ENCODE results near the gene PLA2G12B.

PLA2G12B gene

GRCh38 chr10:72910705-72911104, 43.9 kb downstream of the PLA2G12B start:
- TF ChIP-seq GATA2 (IDR thresholded peaks at IDR 0.05; ENCODE audit: low read depth, low read length), result no peak

- TF ChIP-seq GATA3 (IDR thresholded peaks at IDR 0.05; ENCODE audit: low read depth, low read length) (no peak), GATA2 (IDR thresholded peaks at IDR 0.05; ENCODE audit: low read depth, low read length) (no peak)
These were observed 48.2 kb downstream of the PLA2G12B start for GRCh38 chr10:72906446-72906845.

DNA sequence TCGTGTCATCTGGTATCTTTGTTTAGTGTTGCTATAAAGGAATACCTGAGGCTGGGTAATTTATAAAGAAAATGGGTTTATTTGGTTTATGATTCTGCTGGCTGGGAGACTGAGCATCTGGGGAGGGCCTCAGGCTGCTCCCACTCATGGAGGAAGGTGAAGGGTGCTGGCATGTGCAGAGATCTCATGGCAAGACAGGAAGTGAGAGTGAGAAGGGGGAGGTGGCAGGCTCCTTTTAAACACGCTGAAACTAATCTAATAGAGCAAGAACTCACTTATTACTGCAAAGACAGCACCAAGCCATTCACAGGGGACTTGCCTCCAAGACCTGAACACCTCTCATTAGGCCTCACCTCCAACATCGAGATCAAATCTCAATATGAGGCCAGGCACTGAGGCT, 49.8 kb downstream of the PLA2G12B start:
- TF ChIP-seq GATA3 (IDR thresholded peaks at IDR 0.05; ENCODE audit: low read depth, low read length) (no peak), GATA2 (IDR thresholded peaks at IDR 0.05; ENCODE audit: low read depth, low read length) (no peak)

GRCh38 chr10:72899545-72899944, 55.1 kb downstream of the PLA2G12B start:
- no peak for TF ChIP-seq GATA3 (IDR thresholded peaks at IDR 0.05; ENCODE audit: low read depth, low read length)

DNA sequence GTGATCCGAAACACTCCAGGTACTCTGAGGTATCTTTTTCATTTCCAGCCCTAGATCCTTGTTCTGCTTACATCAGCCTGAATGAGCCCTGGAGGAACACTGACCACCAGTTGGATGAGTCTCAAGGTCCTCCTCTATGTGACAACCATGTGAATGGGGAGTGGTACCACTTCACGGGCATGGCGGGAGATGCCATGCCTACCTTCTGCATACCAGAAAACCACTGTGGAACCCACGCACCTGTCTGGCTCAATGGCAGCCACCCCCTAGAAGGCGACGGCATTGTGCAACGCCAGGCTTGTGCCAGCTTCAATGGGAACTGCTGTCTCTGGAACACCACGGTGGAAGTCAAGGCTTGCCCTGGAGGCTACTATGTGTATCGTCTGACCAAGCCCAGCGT, 56.0 kb downstream of the PLA2G12B start:
- TF ChIP-seq GATA3 (IDR thresholded peaks at IDR 0.05; ENCODE audit: low read depth, low read length) (no peak), GATA2 (IDR thresholded peaks at IDR 0.05; ENCODE audit: low read depth, low read length) (no peak)

- TF ChIP-seq GATA3 (IDR thresholded peaks at IDR 0.05; ENCODE audit: low read depth, low read length) (no peak), GATA2 (IDR thresholded peaks at IDR 0.05; ENCODE audit: low read depth, low read length) (no peak)
These were observed 59.3 kb downstream of the PLA2G12B start for GRCh38 chr10:72895236-72895850.

GRCh38 chr10:72893136-72893798, 61.3 kb downstream of the PLA2G12B start, which contains the start of gene OIT3:
TSS of gene OIT3 (plus strand) at chr10:72893739. CDS start at chr10:72893799, 60 bp downstream.
- TF ChIP-seq GATA2 (IDR thresholded peaks at IDR 0.05; ENCODE audit: low read depth, low read length) (no peak), GATA3 (IDR thresholded peaks at IDR 0.05; ENCODE audit: low read depth, low read length) (no peak)

DNA sequence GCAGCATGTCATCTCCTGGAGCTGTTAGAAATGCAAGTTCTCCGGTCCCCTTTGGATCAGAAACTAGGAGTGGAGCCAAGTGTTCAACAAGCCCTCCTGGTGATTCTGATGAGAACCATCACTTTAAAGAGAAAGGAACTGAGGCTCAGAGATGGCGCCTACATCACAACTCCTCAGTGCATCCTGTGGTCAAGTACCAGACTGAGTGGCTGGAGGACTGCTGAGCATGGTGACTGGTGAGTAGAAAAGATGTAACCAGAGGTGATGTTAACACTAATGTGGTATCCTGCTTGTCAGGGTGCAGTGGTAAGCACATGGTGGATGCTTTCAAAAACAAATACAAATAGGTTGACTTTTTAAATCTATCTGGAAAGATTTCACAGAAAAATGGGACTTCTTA, 64.5 kb downstream of the PLA2G12B start:
- TF ChIP-seq GATA2 (IDR thresholded peaks at IDR 0.05; ENCODE audit: low read depth, low read length), result no peak
- TF ChIP-seq GATA3 (IDR thresholded peaks at IDR 0.05; ENCODE audit: low read depth, low read length), result no peak

GRCh38 chr10:72889391-72889831, 65.2 kb downstream of the PLA2G12B start:
- no peak for TF ChIP-seq GATA2 (IDR thresholded peaks at IDR 0.05; ENCODE audit: low read depth, low read length)
- TF ChIP-seq GATA3 (IDR thresholded peaks at IDR 0.05; ENCODE audit: low read depth, low read length), result no peak

DNA sequence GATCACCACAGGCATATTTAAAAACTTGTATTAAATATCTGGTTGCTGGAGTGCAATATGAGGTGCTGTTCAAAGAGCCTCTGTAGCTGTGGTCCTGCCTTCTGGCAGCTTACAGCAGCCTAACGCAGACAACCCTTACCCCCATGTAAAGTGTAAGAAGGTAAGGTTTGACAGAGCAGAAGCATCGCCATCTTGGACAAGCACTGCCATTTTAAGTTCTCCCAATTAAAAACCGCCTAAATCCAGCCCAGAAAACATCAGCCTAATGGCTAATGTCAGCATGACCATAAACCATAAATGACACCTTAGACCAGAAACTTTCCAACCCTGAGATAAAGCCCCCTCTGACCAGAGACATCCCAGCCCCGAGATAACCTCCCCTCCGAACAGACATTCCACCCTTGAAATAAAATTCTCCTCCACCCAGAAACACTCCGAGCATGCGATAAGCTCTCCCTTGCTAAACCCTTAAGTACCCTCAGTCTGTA, 66.4 kb downstream of the PLA2G12B start:
- no peak for TF ChIP-seq GATA3 (IDR thresholded peaks at IDR 0.05; ENCODE audit: low read depth, low read length)
- no peak for TF ChIP-seq GATA2 (IDR thresholded peaks at IDR 0.05; ENCODE audit: low read depth, low read length)

- TF ChIP-seq GATA2 (IDR thresholded peaks at IDR 0.05; ENCODE audit: low read depth, low read length), result no peak
- TF ChIP-seq GATA3 (IDR thresholded peaks at IDR 0.05; ENCODE audit: low read depth, low read length), result no peak
These were observed 67.6 kb downstream of the PLA2G12B start for GRCh38 chr10:72887043-72887442.

DNA sequence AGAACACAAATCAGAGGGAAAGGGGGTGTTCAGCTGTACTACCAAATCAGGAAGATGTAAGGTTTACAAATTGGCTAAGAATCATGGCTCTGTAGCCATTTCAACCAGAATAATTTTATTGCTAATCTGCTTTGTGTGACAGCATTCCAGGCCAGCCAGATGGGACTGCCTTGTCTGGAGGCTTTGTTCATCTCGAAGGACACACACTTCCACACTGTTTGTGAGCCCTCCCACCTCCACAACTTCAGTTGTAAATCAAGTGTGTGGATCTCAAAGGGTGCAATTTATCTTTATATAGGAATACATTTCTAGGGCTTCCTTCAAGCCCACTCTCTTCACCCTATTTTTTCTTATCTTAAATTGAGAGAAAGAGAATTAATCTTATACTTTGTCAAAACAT, 68.0 kb downstream of the PLA2G12B start:
- TF ChIP-seq GATA3 (IDR thresholded peaks at IDR 0.05; ENCODE audit: low read depth, low read length), result no peak
- no peak for TF ChIP-seq GATA2 (IDR thresholded peaks at IDR 0.05; ENCODE audit: low read depth, low read length)

GRCh38 chr10:72885953-72886352, 68.7 kb downstream of the PLA2G12B start:
- TF ChIP-seq GATA3 (IDR thresholded peaks at IDR 0.05; ENCODE audit: low read depth, low read length) (no peak), GATA2 (IDR thresholded peaks at IDR 0.05; ENCODE audit: low read depth, low read length) (no peak)

All from SH-SY5Y (cell line).